Duodenal mucosa (tissue), 2 donors: ENCODE data around the gene HACE1.
A peak's percentile ranks its signal among the peaks of the same experiment; 100 is the strongest.
"Not testable (repeated sequence)": the region's sequence is repeated elsewhere in the genome, so short reads cannot be mapped to it uniquely, and the experiment has no call there.

ENCODE experiments used
- H3K27ac ChIP-seq: one replicate; pipeline ENCODE4 v1.7.0; 2013; ENCODE audit warnings: low read depth, low read length
- H3K27me3 ChIP-seq, 2 donors: one replicate each; pipeline ENCODE4 v1.7.0; 2013; ENCODE audit warnings: low read length in 2 of 2, control low read depth in 1 of 2; ENCODE audit not compliant: insufficient read depth in 2 of 2, control insufficient read depth in 1 of 2
- H3K36me3 ChIP-seq, 2 donors: one replicate each; pipeline ENCODE4 v1.7.0; 2013; ENCODE audit warnings: low read length in 2 of 2, control low read depth in 1 of 2; ENCODE audit not compliant: insufficient read depth in 2 of 2, control insufficient read depth in 1 of 2
- H3K4me1 ChIP-seq, 2 donors: one replicate each; pipeline ENCODE4 v1.7.0; 2013; ENCODE audit warnings: low read length in 2 of 2, control low read depth in 1 of 2; ENCODE audit not compliant: insufficient read depth in 2 of 2, control insufficient read depth in 1 of 2
- H3K4me3 ChIP-seq, 2 donors: one replicate each; pipeline ENCODE4 v1.7.0; 2013; ENCODE audit warnings: low read length in 2 of 2, low read depth in 1 of 2
- H3K9ac ChIP-seq, 2 donors: one replicate each; pipeline ENCODE4 v1.7.0; 2013; ENCODE audit warnings: low read length in 2 of 2, low read depth in 1 of 2
- H3K9me3 ChIP-seq, 2 donors: one replicate each; pipeline ENCODE4 v1.7.0; 2013; ENCODE audit warnings: low read length in 2 of 2, control low read depth in 1 of 2; ENCODE audit not compliant: control insufficient read depth in 1 of 2

HACE1 gene, protein sequence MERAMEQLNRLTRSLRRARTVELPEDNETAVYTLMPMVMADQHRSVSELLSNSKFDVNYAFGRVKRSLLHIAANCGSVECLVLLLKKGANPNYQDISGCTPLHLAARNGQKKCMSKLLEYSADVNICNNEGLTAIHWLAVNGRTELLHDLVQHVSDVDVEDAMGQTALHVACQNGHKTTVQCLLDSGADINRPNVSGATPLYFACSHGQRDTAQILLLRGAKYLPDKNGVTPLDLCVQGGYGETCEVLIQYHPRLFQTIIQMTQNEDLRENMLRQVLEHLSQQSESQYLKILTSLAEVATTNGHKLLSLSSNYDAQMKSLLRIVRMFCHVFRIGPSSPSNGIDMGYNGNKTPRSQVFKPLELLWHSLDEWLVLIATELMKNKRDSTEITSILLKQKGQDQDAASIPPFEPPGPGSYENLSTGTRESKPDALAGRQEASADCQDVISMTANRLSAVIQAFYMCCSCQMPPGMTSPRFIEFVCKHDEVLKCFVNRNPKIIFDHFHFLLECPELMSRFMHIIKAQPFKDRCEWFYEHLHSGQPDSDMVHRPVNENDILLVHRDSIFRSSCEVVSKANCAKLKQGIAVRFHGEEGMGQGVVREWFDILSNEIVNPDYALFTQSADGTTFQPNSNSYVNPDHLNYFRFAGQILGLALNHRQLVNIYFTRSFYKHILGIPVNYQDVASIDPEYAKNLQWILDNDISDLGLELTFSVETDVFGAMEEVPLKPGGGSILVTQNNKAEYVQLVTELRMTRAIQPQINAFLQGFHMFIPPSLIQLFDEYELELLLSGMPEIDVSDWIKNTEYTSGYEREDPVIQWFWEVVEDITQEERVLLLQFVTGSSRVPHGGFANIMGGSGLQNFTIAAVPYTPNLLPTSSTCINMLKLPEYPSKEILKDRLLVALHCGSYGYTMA

GRCh38 chr6:104859225-104860146 is at the start of gene HACE1:
Gene HACE1, minus strand, starts transcription at chr6:104859919. Its CDS starts 277 bp downstream, at chr6:104859642.
- Histone ChIP-seq H3K27ac (peak within 1 kb of the TSS; percentile 42), H3K36me3 (no peaks in the 10 kb centered on the region), H3K4me1 (peaks cover 6 to 7% of the 10 kb centered on the region in 2 donors), H3K9me3 (no peaks in the 10 kb centered on the region), H3K27me3 (no peaks in the 10 kb centered on the region), H3K4me3 (peak within 1 kb of the TSS; percentile 92 to 93), H3K9ac (peak within 1 kb of the TSS; percentile 69 to 73)

- no peaks in the 10 kb centered on the region for H3K27me3 ChIP-seq
- no peak overlapping the region for H3K27ac ChIP-seq
- no peaks in the 10 kb centered on the region for H3K36me3 ChIP-seq
- H3K4me1 ChIP-seq = no peaks in the 10 kb centered on the region
- no peak overlapping the region for H3K4me3 ChIP-seq
- no peaks in the 10 kb centered on the region for H3K9me3 ChIP-seq
- H3K9ac ChIP-seq = no peak overlapping the region
Observed at GRCh38 chr6:104908888-104909525, 49.3 kb upstream of the HACE1 start.

DNA sequence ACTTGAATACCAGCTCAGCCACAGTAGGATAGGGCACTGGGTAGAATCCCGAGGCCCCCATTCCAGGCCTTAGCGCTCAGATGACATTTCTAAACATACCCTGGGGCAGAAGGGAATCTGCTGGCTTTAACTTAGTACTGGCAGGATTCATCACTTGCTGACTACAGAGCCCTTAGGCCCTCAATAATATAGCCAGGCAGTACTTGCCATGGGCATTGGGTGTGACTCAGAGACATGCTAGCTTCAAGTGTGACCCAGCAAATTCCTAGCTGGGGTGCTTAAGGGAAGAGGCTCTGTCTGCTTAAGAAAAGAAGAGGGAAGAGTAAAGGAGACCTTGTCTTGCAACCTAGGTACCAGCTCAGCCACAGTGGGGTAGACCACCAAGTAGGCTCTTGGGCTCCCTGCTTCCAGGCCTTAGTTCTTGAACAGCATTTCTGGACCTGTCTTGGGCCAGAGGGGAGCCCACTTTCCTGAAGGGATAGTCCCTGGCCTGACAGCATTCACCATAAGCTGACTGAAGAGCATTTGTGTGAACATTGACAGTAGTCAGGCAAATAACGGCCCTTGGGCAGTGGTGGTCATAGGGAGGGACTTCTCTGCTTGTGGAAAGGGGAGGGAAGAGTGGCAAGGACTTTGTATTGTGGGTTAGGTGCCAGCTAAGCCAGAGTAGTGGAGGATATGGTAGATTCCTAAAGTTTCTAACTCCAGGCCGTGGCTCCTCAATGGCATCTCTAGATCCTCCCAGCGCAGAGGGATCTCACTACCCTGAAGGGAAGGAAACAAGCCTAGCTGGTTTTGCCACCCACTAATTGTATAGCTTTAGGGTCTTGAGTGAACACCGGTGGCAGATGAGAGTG is 48.5 kb upstream of the HACE1 start:
- H3K4me1 ChIP-seq = no peaks in the 10 kb centered on the region
- H3K27ac ChIP-seq = no peak overlapping the region
- no peak overlapping the region for H3K4me3 ChIP-seq
- H3K27me3 ChIP-seq = no peaks in the 10 kb centered on the region
- no peak overlapping the region for H3K9ac ChIP-seq
- H3K9me3 ChIP-seq = no peaks in the 10 kb centered on the region
- H3K36me3 ChIP-seq = no peaks in the 10 kb centered on the region

GRCh38 chr6:104898893-104899292 is 39.2 kb upstream of the HACE1 start:
- H3K4me3 ChIP-seq, H3K27me3 ChIP-seq, H3K9me3 ChIP-seq, H3K4me1 ChIP-seq, H3K36me3 ChIP-seq, H3K9ac ChIP-seq, H3K27ac ChIP-seq: not testable (repeated sequence)

DNA sequence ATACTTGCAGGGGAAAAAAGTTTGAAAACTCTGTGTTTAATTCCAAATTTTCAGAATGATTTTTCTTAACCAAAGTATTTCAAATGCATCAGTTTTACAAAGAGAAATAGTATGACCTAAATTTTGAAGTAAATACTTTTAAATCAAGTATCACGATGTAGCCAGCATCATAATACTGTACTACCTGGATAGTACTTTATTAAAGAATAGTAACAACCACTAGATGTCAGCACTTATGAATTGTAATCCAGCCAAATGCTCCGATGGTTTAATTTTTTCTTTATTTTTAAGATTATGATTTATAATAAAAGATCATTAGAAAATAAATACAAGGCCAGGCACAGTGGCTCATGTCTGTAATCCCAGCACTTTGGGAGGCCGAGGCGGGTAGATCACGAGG is 37.2 kb upstream of the HACE1 start:
- Histone ChIP-seq H3K9ac (no peak overlapping the region), H3K27ac (no peak overlapping the region), H3K27me3 (no peaks in the 10 kb centered on the region), H3K4me1 (no peaks in the 10 kb centered on the region), H3K4me3 (no peak overlapping the region), H3K9me3 (no peaks in the 10 kb centered on the region), H3K36me3 (no peaks in the 10 kb centered on the region)

DNA sequence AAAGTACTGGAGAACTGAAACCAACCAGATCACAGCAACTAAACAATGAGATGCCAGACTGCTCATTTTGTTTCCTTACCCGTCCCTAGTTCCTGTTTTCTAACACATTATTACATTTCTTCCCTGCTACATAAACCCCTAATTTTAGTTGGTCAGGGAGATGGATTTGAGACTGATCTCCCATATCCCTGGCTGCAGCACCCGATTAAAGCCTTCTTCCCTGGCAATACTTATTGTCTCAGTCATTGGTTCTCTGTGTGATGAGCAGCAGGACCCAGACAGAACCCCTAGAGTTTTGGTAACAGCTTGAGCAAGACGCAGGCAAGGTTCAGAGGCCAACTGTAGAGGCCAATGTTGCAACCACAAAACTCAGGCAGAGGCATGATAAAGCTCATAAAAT is 28.3 kb upstream of the HACE1 start:
- H3K9me3 ChIP-seq = peaks cover 6 to 11% of the 10 kb centered on the region in 2 donors
- H3K9ac ChIP-seq = no peak overlapping the region
- H3K36me3 ChIP-seq = no peaks in the 10 kb centered on the region
- H3K4me1 ChIP-seq = no peaks in the 10 kb centered on the region
- H3K4me3 ChIP-seq = no peak overlapping the region
- H3K27me3 ChIP-seq = no peaks in the 10 kb centered on the region
- H3K27ac ChIP-seq = no peak overlapping the region

DNA sequence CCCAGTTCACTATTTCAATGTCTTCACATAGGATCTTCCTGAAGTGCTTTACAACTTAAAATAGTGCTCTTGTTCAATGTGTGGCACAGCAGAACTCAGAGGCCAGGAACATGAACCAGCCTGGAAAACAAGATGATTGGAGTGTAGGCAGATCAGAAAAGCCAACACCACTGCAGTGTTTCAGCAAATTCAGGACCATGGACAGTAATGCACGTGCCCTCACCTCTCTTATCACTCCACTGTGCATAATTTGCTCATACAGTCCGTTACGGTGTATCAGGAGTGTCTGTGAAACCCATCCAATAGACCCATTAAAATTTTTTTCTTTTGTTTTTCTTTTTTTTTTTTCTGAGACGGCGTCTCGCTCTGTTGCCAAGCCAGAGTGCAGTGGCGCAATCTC is 27.6 kb upstream of the HACE1 start:
- H3K36me3 ChIP-seq = no peaks in the 10 kb centered on the region
- no peaks in the 10 kb centered on the region for H3K27me3 ChIP-seq
- no peak overlapping the region for H3K9ac ChIP-seq

GRCh38 chr6:104885518-104886043 is 25.9 kb upstream of the HACE1 start:
- H3K27me3 ChIP-seq = no peaks in the 10 kb centered on the region
- peaks cover 6 to 11% of the 10 kb centered on the region in 2 donors for H3K9me3 ChIP-seq
- H3K27ac ChIP-seq = no peak overlapping the region
- H3K9ac ChIP-seq = no peak overlapping the region
- no peak overlapping the region for H3K4me3 ChIP-seq
- H3K4me1 ChIP-seq = no peaks in the 10 kb centered on the region
- H3K36me3 ChIP-seq = no peaks in the 10 kb centered on the region

More for the DNA sequence above, 27.6 kb upstream of the HACE1 start:
- H3K4me1 ChIP-seq = no peaks in the 10 kb centered on the region
- H3K27ac ChIP-seq = no peak overlapping the region
- H3K9me3 ChIP-seq = peaks cover 6 to 11% of the 10 kb centered on the region in 2 donors
- no peak overlapping the region for H3K4me3 ChIP-seq
